A549 (cell line): Measurements from ENCODE around the gene TMSB4X. TPM values are rescaled to one million over a fixed set of nuclear protein-coding genes. Genes with fewer than 3 reads are reported as not detected.
"Not testable (repeated sequence)": the region's sequence is repeated elsewhere in the genome, so short reads cannot be mapped to it uniquely, and the experiment has no call there.

Experiments
- ATAC-seq, 2 experiments: fragments of 200-7000 bp in 1 of 2; fragments of >200 bp in 1 of 2; cut with Nextera tagmentation in 1 of 2; cut with Tn5 transposase in 1 of 2; 3 replicates each; pipeline versions ENCODE4 v1.8.0 to v1.9.1; 2018 to 2020; ENCODE audit warnings: mild to moderate bottlenecking in 1 of 2, moderate library complexity in 1 of 2
- CTCF ChIA-PET: fragments of 300-600 bp; sonication (Branson Sonifier 250); formaldehyde crosslinking; extraction: SDS; loops from one replicate; lab custom pipeline; 2021; ENCODE audit warnings: antibody characterized with exemption, inconsistent platforms; lab: Yijun Ruan, JAX
- POLR2A ChIA-PET: fragments of 350-600 bp; formaldehyde crosslinking; extraction: SDS; loops from one replicate; lab custom pipeline; 2021; ENCODE audit warnings: antibody characterized with exemption, inconsistent platforms; lab: Yijun Ruan, JAX
- DNase-seq, 2 experiments: peaks; one replicate each; pipeline versions ENCODE4 v3.0.0 to v3.0.0-alpha.2; 2011 to 2016; ENCODE audit warnings: low read depth in 1 of 2, low spot score in 1 of 2
- FAIRE-seq: peaks from 2 replicates; lab custom pipeline; 2011; peaks lifted over from hg19 to GRCh38; lab: Jason Lieb, UNC
- H3K27ac ChIP-seq, 2 experiments: fragments of >200 bp; sonication (Bioruptor Twin); formaldehyde crosslinking; 3 replicates each; pipeline ENCODE4 v1.5.1; 2016 to 2017
- H3K4me1 ChIP-seq: fragments of >200 bp; sonication (Bioruptor Twin); formaldehyde crosslinking; 3 replicates; pipeline ENCODE4 v1.6.1; 2016
- H3K4me2 ChIP-seq: fragments of >200 bp; sonication (Bioruptor Twin); formaldehyde crosslinking; 3 replicates; pipeline ENCODE4 v1.6.1; 2016
- H3K4me3 ChIP-seq: fragments of >200 bp; sonication (Bioruptor Twin); formaldehyde crosslinking; 3 replicates; pipeline ENCODE4 v1.5.1; 2016
- H3K9me3 ChIP-seq: fragments of >200 bp; sonication (Bioruptor Twin); formaldehyde crosslinking; 3 replicates; pipeline ENCODE4 v1.6.1; 2016
- BHLHE40 ChIP-seq: IDR thresholded peaks from 2 replicates; pipeline ENCODE4 v1.6.1; 2012; ENCODE audit warnings: low read depth, low read length, inconsistent platforms
- CBX2 ChIP-seq: fragments of 200-600 bp; sonication (generic); IDR thresholded peaks from 2 replicates; pipeline ENCODE4 v1.6.1; 2016; ENCODE audit warnings: low read depth, mild to moderate bottlenecking, borderline replicate concordance
- CEBPB ChIP-seq, 2 experiments: fragments of >200 bp in 1 of 2; sonication (Bioruptor Twin) in 1 of 2; formaldehyde crosslinking in 1 of 2; IDR thresholded peaks; 2 replicates each; pipeline ENCODE4 v1.6.1; 2012 to 2016
- CHD2 ChIP-seq: fragments of 150-350 bp; IDR thresholded peaks from 2 replicates; pipeline ENCODE4 v1.6.1; 2014; ENCODE audit warnings: low read length; ENCODE audit not compliant: partially characterized antibody
- EHF ChIP-seq: fragments of 250-450 bp; sonication (Bioruptor Pico); IDR thresholded peaks from 2 replicates; pipeline ENCODE4 v1.5.0; 2020; ENCODE audit warnings: mild to moderate bottlenecking
- EHMT2 ChIP-seq: fragments of 200-600 bp; sonication (generic); IDR thresholded peaks from 2 replicates; pipeline ENCODE4 v1.6.1; 2016; ENCODE audit warnings: antibody characterized with exemption, low read depth, mild to moderate bottlenecking, moderate library complexity
- EP300 ChIP-seq, 2 experiments: fragments of >200 bp; sonication (Bioruptor Twin); formaldehyde crosslinking; IDR thresholded peaks; 2 replicates in 1 of 2; 3 replicates in 1 of 2; pipeline ENCODE4 v1.6.1; 2016 to 2017
- ESRRA ChIP-seq: fragments of 150-350 bp; IDR thresholded peaks from 2 replicates; pipeline ENCODE4 v1.6.1; 2014; ENCODE audit warnings: mild to moderate bottlenecking, low read length, borderline replicate concordance
- GATA3 ChIP-seq: IDR thresholded peaks from 2 replicates; pipeline ENCODE4 v1.6.1; 2012; ENCODE audit warnings: borderline replicate concordance
- HDAC2 ChIP-seq: fragments of 200-600 bp; sonication (generic); IDR thresholded peaks from 2 replicates; pipeline ENCODE4 v1.6.1; 2016
- JUN ChIP-seq, 2 experiments: fragments of >200 bp; sonication (Bioruptor Twin); formaldehyde crosslinking; IDR thresholded peaks; 2 replicates in 1 of 2; 3 replicates in 1 of 2; pipeline ENCODE4 v1.6.1; 2016 to 2017
- JUNB ChIP-seq: fragments of >200 bp; sonication (Bioruptor Twin); formaldehyde crosslinking; IDR thresholded peaks from 2 replicates; pipeline ENCODE4 v1.6.1; 2016
- KDM5A ChIP-seq: fragments of 200-600 bp; sonication (generic); IDR thresholded peaks from 2 replicates; pipeline ENCODE4 v1.6.1; 2016; ENCODE audit warnings: antibody characterized with exemption, mild to moderate bottlenecking
- MAFK ChIP-seq: fragments of 450-650 bp; IDR thresholded peaks from 2 replicates; pipeline ENCODE4 v1.6.1; 2014; ENCODE audit not compliant: partially characterized antibody
- NR3C1 ChIP-seq: fragments of >200 bp; sonication (Bioruptor Twin); formaldehyde crosslinking; IDR thresholded peaks from 3 replicates; pipeline ENCODE4 v1.6.1; 2017
- RARB ChIP-seq: fragments of 250-450 bp; sonication (Bioruptor Pico); IDR thresholded peaks from 2 replicates; pipeline ENCODE4 v1.8.0; 2021; ENCODE audit warnings: mild to moderate bottlenecking, moderate library complexity
- RFX5 ChIP-seq: fragments of 450-650 bp; IDR thresholded peaks from 2 replicates; pipeline ENCODE4 v1.7.1; 2014; ENCODE audit warnings: antibody characterized with exemption, mild to moderate bottlenecking, moderate library complexity
- SREBF2 ChIP-seq: fragments of 450-650 bp; IDR thresholded peaks from 2 replicates; pipeline ENCODE4 v1.6.1; 2014; ENCODE audit warnings: mild to moderate bottlenecking, moderate library complexity
- WGBS: methylation state at CpG from one replicate; pipeline ENCODE4 v1.1.6; 2017; ENCODE audit errors: missing lambda C conversion rate; 5-methylcytosine and 5-hydroxymethylcytosine counted together
- polyA plus RNA-seq, 4 experiments: library from polyadenylated mRNA; depleted of rRNA in 3 of 4; stranded (reverse); fragments of >200 nt; fragmentation: RNase III in 1 of 4; extraction: RNeasy Plus Mini Kit Qiagen cat#74134 plus additional on column Dnase treatment in 1 of 4; gene quantifications; 2 replicates in 3 of 4; 3 replicates in 1 of 4; pipeline ENCODE4 v1.2.3, GENCODE V29; 2011 to 2017
- TF ChIP-seq, protein P1 (sequence below): IDR thresholded peaks from 2 replicates; pipeline ENCODE4 v1.6.1; 2012
- TF ChIP-seq, protein P2 (sequence below): fragments of 150-350 bp; IDR thresholded peaks from 2 replicates; pipeline ENCODE4 v1.6.1; 2014; ENCODE audit warnings: low read depth, mild to moderate bottlenecking, low read length
- TF ChIP-seq, protein P3 (sequence below): fragments of 450-650 bp; IDR thresholded peaks from 2 replicates; pipeline ENCODE4 v1.6.1; 2014; ENCODE audit warnings: antibody characterized with exemption
- TF ChIP-seq, protein P4 (sequence below): IDR thresholded peaks from 2 replicates; pipeline ENCODE4 v1.6.1; 2012; ENCODE audit warnings: low read depth, borderline replicate concordance
- TF ChIP-seq, protein P5 (sequence below): fragments of >200 bp; sonication (Bioruptor Twin); formaldehyde crosslinking; IDR thresholded peaks from 3 replicates; pipeline ENCODE4 v1.6.1; 2016

The TMSB4X gene
- polyA plus RNA-seq, 2 of the 4 experiments (the other 2 are of a cell fraction), result 3,130 to 7,447 TPM

DNA sequence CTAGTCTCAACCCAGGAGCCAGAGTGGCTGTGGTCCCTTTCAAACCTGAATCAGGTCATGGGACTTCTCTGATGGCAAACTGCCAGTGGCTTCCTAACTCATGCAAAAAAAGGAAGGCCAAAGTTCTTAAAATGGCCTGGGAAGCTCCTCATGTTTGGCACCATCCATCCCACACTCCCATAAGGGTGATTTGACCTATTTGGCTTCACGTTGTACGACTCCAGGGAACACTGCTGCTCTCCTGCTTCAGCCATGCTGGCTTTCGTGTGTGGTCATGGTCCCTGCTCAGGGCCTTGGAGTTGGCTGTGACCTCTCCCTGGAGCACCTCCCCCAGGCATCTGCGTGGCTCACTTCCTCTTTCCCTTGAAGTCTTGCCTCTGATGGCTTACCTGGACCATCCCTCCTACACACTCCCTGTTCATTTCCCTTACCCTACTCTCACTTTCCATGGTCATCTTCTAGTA is 12.8 kb upstream of the TMSB4X start:
- TF ChIP-seq EP300 (IDR thresholded peaks at IDR 0.05) (no peak), MAFK (no peak), NR3C1 (no peak), JUN (IDR thresholded peaks at IDR 0.05) (no peak), EHF (no peak), CBX2 (no peak), EHMT2 (no peak), CHD2 (no peak), RARB (CRISPR knock-in tag) (no peak), KDM5A (no peak), SREBF2 (no peak), HDAC2 (no peak), ESRRA (no peak), BHLHE40 (no peak), JUNB (no peak)
- TF ChIP-seq, protein P1, sequence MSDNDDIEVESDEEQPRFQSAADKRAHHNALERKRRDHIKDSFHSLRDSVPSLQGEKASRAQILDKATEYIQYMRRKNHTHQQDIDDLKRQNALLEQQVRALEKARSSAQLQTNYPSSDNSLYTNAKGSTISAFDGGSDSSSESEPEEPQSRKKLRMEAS, result no peak
- TF ChIP-seq, protein P2, sequence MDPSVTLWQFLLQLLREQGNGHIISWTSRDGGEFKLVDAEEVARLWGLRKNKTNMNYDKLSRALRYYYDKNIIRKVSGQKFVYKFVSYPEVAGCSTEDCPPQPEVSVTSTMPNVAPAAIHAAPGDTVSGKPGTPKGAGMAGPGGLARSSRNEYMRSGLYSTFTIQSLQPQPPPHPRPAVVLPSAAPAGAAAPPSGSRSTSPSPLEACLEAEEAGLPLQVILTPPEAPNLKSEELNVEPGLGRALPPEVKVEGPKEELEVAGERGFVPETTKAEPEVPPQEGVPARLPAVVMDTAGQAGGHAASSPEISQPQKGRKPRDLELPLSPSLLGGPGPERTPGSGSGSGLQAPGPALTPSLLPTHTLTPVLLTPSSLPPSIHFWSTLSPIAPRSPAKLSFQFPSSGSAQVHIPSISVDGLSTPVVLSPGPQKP, result no peak
- TF ChIP-seq, protein P3, sequence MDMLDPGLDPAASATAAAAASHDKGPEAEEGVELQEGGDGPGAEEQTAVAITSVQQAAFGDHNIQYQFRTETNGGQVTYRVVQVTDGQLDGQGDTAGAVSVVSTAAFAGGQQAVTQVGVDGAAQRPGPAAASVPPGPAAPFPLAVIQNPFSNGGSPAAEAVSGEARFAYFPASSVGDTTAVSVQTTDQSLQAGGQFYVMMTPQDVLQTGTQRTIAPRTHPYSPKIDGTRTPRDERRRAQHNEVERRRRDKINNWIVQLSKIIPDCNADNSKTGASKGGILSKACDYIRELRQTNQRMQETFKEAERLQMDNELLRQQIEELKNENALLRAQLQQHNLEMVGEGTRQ, result no peak
- TF ChIP-seq, protein P4, sequence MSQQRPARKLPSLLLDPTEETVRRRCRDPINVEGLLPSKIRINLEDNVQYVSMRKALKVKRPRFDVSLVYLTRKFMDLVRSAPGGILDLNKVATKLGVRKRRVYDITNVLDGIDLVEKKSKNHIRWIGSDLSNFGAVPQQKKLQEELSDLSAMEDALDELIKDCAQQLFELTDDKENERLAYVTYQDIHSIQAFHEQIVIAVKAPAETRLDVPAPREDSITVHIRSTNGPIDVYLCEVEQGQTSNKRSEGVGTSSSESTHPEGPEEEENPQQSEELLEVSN, result no peak
- peak overlapping the region in 1 of 2 experiments; percentile 56; a peak in 1 of 6 replicates for H3K27ac ChIP-seq
- H3K4me3 ChIP-seq, result no peak overlapping the region
- H3K4me1 ChIP-seq, result peaks cover 2% of the 10 kb centered on the region
- no peak for FAIRE-seq
- 87% methylated on average over 3 of the region's 4 CpGs for WGBS
- ChIA-PET CTCF (no interaction called here), POLR2A (no interaction called here)
- DNase-seq, result no peak
- H3K9me3 ChIP-seq, result no peaks in the 10 kb centered on the region
- ATAC-seq, result no peak
- no peak overlapping the region for H3K4me2 ChIP-seq

DNA sequence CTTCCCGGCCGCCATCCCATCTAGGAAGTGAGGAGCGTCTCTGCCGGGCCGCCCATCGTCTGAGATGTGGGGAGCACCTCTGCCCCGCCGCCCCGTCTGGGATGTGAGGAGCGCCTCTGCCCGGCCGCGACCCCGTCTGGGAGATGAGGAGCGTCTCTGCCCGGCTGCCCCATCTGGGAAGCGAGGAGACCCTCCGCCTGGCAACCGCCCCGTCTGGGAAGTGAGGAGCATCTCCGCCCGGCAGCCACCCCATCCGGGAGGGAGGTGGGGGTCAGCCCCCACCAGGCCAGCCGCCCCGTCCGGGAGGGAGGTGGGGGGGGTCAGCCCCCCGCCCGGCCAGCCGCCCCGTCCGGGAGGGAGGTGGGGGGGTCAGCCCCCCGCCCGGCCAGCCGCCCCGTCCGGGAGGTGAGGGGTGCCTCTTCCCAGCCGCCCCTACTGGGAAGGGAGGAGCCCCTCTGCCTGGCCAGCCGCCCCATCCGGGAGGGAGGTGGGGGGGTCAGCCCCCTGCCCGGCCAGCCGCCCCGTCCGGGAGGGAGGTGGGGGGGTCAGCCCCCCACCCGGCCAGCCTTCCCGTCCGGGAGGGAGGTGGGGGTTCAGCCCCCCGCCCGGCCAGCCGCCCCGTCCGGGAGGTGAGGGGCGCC is 11.6 kb upstream of the TMSB4X start:
- POLR2A ChIA-PET, CTCF ChIA-PET, ATAC-seq, H3K4me3 ChIP-seq, H3K9me3 ChIP-seq, H3K27ac ChIP-seq, FAIRE-seq, H3K4me1 ChIP-seq, H3K4me2 ChIP-seq, DNase-seq: not testable (repeated sequence)
- WGBS, result 91% methylated on average over 16 of the region's 52 CpGs

DNA sequence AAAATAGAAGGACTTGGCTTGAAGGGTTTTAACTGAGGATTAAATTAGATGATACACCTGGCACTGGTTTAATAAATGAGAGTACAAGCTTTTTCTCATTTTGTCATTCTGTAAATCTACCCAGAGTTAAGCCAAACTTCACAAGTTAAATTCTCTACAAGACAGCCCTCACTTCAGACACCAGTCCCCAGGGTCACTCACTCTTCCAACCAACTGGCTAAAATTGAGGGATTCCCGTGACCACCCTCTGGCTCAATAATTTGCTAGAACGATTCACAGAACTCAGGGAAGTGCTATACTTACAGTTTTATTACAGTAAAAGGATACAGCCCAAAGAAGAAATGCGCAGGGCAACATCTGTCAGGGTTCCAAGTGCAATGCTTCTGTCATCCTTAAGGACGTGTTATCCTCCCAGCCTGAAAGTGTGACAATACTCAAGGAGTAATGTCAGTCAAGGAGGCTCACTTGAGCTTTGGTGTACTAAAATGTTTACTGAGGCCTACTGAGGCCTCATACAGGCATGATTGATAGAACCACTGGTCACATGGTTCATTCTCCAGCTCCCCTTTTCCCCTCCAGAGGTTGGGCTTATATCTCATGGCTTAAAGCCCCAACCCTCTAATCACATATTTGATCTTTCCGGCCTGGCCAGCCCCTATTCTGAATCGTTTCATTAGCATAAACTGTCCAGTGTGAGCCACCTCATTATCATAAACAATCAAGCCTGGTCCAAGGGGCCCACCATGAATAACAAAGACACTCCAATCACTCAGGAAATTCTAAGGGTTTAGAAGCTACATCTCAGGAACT is 9.6 kb upstream of the TMSB4X start:
- 81% methylated on average over 6 of the region's 6 CpGs for WGBS
- no peak overlapping the region for H3K4me2 ChIP-seq
- DNase-seq (no peak), ATAC-seq (no peak), FAIRE-seq (no peak)
- no peak overlapping the region for H3K27ac ChIP-seq
- H3K4me1 ChIP-seq, result no peaks in the 10 kb centered on the region
- TF ChIP-seq GATA3, result no peak
- TF ChIP-seq, protein P5, sequence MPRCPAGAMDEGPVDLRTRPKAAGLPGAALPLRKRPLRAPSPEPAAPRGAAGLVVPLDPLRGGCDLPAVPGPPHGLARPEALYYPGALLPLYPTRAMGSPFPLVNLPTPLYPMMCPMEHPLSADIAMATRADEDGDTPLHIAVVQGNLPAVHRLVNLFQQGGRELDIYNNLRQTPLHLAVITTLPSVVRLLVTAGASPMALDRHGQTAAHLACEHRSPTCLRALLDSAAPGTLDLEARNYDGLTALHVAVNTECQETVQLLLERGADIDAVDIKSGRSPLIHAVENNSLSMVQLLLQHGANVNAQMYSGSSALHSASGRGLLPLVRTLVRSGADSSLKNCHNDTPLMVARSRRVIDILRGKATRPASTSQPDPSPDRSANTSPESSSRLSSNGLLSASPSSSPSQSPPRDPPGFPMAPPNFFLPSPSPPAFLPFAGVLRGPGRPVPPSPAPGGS, result no peak
- TF ChIP-seq RFX5, result no peak
- TF ChIP-seq CEBPB (IDR thresholded peaks at IDR 0.05), result no peak
- TF ChIP-seq, all 56 proteins: peak for 0
- no peaks in the 10 kb centered on the region for H3K9me3 ChIP-seq
- ChIA-PET CTCF (interaction anchor here (1.1 to 1.3 kb wide), 2 partner anchors 15 to 523 kb away, joined by 3 to 4 read pairs; no protein-coding TSS in a partner anchor), POLR2A (no interaction called here)
- no peak overlapping the region for H3K4me3 ChIP-seq
